GM19468 (cell line): Measurements from ENCODE around the gene ECM2.

Experiments
- ATAC-seq: cut with Tn5 transposase; IDR thresholded peaks from one replicate; pipeline ENCODE4 v1.9.1; 2021; ENCODE audit warnings: mild to moderate bottlenecking, moderate library complexity, moderate number of reproducible peaks; ENCODE audit not compliant: unreplicated experiment; ENCODE audit errors: extremely low read depth

Gene ECM2

GRCh38 chr9:92476962-92477361, 58.8 kb downstream of the ECM2 start:
- ATAC-seq: no peak

GRCh38 chr9:92474587-92474986, 61.2 kb downstream of the ECM2 start:
- ATAC-seq: no peak

GRCh38 chr9:92468206-92468605, 67.6 kb downstream of the ECM2 start:
- ATAC-seq: no peak

- ATAC-seq: no peak
Measured at GRCh38 chr9:92467511-92467910, 68.3 kb downstream of the ECM2 start.

GRCh38 chr9:92467041-92467440, 68.7 kb downstream of the ECM2 start:
- ATAC-seq: no peak

GRCh38 chr9:92463984-92464383, 71.8 kb downstream of the ECM2 start:
- no peak for ATAC-seq

- ATAC-seq: no peak
Measured at GRCh38 chr9:92463387-92463786, 72.4 kb downstream of the ECM2 start.

- no peak for ATAC-seq
Measured at GRCh38 chr9:92457576-92457975, 78.2 kb downstream of the ECM2 start.

- no peak for ATAC-seq
Measured at GRCh38 chr9:92455217-92455616, 80.6 kb downstream of the ECM2 start.

- ATAC-seq: no peak
Measured at GRCh38 chr9:92446536-92446935, 89.3 kb downstream of the ECM2 start.
